ENCODE results near the gene SLC35A3. TPM values are rescaled to one million over a fixed set of nuclear protein-coding genes. Genes with fewer than 3 reads are reported as not detected.

SLC35A3 gene
- total and polyA plus RNA-seq, 10 of the 15 experiments (the other 5 are each of a cell fraction or from before 2014, with no cell fraction given), result 3.6 to 24.3 (median 15.4) TPM

DNA sequence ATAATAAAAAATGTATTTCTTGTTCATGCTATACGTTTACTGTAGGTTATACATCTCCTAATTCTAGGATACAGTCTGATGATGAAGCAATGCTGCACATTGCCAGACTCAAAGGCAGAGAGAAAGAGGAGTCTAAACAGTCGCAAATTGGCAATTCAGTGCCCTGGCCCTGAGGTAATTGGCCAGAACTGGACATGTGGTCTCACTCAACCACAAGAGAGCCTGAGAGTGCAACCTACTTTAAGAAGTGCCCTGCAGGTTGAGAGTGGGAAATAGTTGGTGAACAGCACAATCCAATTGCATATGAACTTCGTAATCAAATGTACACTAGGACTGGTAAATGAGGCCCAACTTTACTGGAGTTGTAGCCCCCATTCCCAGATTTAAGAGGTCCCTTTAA lies 5.0 kb upstream of the SLC35A3 start:
- no peak for DNase-seq (ENCODE audit: low read depth, low spot score)
- ChIA-PET SMC1A (ENCODE audit: uncharacterized antibody, unreplicated experiment) (interaction anchor here (1.2 to 1.6 kb wide), 2 partner anchors 8 to 782 kb away, joined by 3 to 5 read pairs; no protein-coding TSS in a partner anchor), POLR2A (interaction anchor here (0.5 kb wide), 1 partner anchor 166 kb away, joined by 5 read pairs; no protein-coding TSS in a partner anchor), CTCF (interaction anchor here (1.1 kb wide), 1 partner anchor 49 kb away, joined by 3 read pairs; no protein-coding TSS in a partner anchor), RAD21 (ENCODE audit: unreplicated experiment) (no interaction called here)
- peaks cover 4% of the 10 kb centered on the region; the same call in 1 of the 2 replicates for H3K79me2 ChIP-seq (ENCODE audit: control insufficient read depth, insufficient read depth, low read length)
- H3K9me3 ChIP-seq (replicated peaks; ENCODE audit: control insufficient read depth, insufficient read depth, low read length), result no peaks in the 10 kb centered on the region
- in situ Hi-C loops (cut with MboI) (no loop called here), intact Hi-C loops (cut with micrococcal nuclease; ENCODE audit: unreplicated experiment) (no loop called here)
- BruUV-seq (replicated peaks), result no TSS peak
- H3K36me3 ChIP-seq (ENCODE audit: control insufficient read depth in 2 of 2, insufficient read depth in 2 of 2, low read length in 1 of 2), result no peaks in the 10 kb centered on the region
- no peak overlapping the region for H3K4me2 ChIP-seq (ENCODE audit: control insufficient read depth, insufficient read depth)
- H3K4me1 ChIP-seq (ENCODE audit: control insufficient read depth, insufficient read depth, low read length), result no peaks in the 10 kb centered on the region
- H3K4me3 ChIP-seq, result no peak overlapping the region
- no peaks in the 10 kb centered on the region for H4K20me1 ChIP-seq (ENCODE audit: control insufficient read depth, insufficient read depth)
- no peaks in the 10 kb centered on the region for H3K27me3 ChIP-seq (replicated peaks in 1 of 2; ENCODE audit: control insufficient read depth in 2 of 2, insufficient read depth in 2 of 2, low read length in 1 of 2)
- WGBS (ENCODE audit: insufficient coverage, insufficient replicate concordance, low lambda C conversion rate, missing lambda C conversion rate), result 64% methylated on average over 3 of the region's 3 CpGs
- ATAC-seq, result no peak
- H3K9ac ChIP-seq (ENCODE audit: control insufficient read depth, insufficient read depth, low read length), result no peak overlapping the region
- H3K27ac ChIP-seq (ENCODE audit: control insufficient read depth, insufficient read depth), result no peak overlapping the region
- no peak for FAIRE-seq
- H2AFZ ChIP-seq (ENCODE audit: control insufficient read depth, low read depth, low read length), result no peak overlapping the region
- no peak for TF ChIP-seq LARP7 (IDR thresholded peaks at IDR 0.05)
- TF ChIP-seq, protein P1, sequence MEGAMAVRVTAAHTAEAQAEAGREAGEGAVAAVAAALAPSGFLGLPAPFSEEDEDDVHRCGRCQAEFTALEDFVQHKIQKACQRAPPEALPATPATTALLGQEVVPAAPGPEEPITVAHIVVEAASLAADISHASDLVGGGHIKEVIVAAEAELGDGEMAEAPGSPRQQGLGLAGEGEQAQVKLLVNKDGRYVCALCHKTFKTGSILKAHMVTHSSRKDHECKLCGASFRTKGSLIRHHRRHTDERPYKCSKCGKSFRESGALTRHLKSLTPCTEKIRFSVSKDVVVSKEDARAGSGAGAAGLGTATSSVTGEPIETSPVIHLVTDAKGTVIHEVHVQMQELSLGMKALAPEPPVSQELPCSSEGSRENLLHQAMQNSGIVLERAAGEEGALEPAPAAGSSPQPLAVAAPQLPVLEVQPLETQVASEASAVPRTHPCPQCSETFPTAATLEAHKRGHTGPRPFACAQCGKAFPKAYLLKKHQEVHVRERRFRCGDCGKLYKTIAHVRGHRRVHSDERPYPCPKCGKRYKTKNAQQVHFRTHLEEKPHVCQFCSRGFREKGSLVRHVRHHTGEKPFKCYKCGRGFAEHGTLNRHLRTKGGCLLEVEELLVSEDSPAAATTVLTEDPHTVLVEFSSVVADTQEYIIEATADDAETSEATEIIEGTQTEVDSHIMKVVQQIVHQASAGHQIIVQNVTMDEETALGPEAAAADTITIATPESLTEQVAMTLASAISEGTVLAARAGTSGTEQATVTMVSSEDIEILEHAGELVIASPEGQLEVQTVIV (IDR thresholded peaks at IDR 0.05; ENCODE audit: borderline replicate concordance, partially characterized antibody), result no peak
- no peak for TF ChIP-seq CHD2 (IDR thresholded peaks at IDR 0.05; ENCODE audit: borderline replicate concordance, low read depth, low read length)
- no peak for TF ChIP-seq ZBED1 (IDR thresholded peaks at IDR 0.05; ENCODE audit: borderline replicate concordance)
- TF ChIP-seq, protein P2, sequence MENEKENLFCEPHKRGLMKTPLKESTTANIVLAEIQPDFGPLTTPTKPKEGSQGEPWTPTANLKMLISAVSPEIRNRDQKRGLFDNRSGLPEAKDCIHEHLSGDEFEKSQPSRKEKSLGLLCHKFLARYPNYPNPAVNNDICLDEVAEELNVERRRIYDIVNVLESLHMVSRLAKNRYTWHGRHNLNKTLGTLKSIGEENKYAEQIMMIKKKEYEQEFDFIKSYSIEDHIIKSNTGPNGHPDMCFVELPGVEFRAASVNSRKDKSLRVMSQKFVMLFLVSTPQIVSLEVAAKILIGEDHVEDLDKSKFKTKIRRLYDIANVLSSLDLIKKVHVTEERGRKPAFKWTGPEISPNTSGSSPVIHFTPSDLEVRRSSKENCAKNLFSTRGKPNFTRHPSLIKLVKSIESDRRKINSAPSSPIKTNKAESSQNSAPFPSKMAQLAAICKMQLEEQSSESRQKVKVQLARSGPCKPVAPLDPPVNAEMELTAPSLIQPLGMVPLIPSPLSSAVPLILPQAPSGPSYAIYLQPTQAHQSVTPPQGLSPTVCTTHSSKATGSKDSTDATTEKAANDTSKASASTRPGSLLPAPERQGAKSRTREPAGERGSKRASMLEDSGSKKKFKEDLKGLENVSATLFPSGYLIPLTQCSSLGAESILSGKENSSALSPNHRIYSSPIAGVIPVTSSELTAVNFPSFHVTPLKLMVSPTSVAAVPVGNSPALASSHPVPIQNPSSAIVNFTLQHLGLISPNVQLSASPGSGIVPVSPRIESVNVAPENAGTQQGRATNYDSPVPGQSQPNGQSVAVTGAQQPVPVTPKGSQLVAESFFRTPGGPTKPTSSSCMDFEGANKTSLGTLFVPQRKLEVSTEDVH (IDR thresholded peaks at IDR 0.05; ENCODE audit: low read depth, partially characterized antibody), result no peak
- TF ChIP-seq, protein P3, sequence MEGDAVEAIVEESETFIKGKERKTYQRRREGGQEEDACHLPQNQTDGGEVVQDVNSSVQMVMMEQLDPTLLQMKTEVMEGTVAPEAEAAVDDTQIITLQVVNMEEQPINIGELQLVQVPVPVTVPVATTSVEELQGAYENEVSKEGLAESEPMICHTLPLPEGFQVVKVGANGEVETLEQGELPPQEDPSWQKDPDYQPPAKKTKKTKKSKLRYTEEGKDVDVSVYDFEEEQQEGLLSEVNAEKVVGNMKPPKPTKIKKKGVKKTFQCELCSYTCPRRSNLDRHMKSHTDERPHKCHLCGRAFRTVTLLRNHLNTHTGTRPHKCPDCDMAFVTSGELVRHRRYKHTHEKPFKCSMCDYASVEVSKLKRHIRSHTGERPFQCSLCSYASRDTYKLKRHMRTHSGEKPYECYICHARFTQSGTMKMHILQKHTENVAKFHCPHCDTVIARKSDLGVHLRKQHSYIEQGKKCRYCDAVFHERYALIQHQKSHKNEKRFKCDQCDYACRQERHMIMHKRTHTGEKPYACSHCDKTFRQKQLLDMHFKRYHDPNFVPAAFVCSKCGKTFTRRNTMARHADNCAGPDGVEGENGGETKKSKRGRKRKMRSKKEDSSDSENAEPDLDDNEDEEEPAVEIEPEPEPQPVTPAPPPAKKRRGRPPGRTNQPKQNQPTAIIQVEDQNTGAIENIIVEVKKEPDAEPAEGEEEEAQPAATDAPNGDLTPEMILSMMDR (IDR thresholded peaks at IDR 0.05 in 2 of 3, conservative IDR thresholded peaks at IDR 0.05 in 1 of 3; ENCODE audit: control insufficient read depth in 2 of 3, extremely low read depth in 1 of 3, insufficient read depth in 1 of 3, low read depth in 3 of 3, low read length in 3 of 3), result no peak
- TF ChIP-seq, protein P4, sequence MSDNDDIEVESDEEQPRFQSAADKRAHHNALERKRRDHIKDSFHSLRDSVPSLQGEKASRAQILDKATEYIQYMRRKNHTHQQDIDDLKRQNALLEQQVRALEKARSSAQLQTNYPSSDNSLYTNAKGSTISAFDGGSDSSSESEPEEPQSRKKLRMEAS (IDR thresholded peaks at IDR 0.05; ENCODE audit: low read depth, low read length), result no peak
- TF ChIP-seq IKZF1 (conservative IDR thresholded peaks at IDR 0.05), result no peak
- TF ChIP-seq, protein P5, sequence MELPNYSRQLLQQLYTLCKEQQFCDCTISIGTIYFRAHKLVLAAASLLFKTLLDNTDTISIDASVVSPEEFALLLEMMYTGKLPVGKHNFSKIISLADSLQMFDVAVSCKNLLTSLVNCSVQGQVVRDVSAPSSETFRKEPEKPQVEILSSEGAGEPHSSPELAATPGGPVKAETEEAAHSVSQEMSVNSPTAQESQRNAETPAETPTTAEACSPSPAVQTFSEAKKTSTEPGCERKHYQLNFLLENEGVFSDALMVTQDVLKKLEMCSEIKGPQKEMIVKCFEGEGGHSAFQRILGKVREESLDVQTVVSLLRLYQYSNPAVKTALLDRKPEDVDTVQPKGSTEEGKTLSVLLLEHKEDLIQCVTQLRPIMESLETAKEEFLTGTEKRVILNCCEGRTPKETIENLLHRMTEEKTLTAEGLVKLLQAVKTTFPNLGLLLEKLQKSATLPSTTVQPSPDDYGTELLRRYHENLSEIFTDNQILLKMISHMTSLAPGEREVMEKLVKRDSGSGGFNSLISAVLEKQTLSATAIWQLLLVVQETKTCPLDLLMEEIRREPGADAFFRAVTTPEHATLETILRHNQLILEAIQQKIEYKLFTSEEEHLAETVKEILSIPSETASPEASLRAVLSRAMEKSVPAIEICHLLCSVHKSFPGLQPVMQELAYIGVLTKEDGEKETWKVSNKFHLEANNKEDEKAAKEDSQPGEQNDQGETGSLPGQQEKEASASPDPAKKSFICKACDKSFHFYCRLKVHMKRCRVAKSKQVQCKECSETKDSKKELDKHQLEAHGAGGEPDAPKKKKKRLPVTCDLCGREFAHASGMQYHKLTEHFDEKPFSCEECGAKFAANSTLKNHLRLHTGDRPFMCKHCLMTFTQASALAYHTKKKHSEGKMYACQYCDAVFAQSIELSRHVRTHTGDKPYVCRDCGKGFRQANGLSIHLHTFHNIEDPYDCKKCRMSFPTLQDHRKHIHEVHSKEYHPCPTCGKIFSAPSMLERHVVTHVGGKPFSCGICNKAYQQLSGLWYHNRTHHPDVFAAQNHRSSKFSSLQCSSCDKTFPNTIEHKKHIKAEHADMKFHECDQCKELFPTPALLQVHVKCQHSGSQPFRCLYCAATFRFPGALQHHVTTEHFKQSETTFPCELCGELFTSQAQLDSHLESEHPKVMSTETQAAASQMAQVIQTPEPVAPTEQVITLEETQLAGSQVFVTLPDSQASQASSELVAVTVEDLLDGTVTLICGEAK (IDR thresholded peaks at IDR 0.05; ENCODE audit: borderline replicate concordance), result no peak
- no peak for TF ChIP-seq STAT3 (IDR thresholded peaks at IDR 0.05; ENCODE audit: low read depth, low read length)
